Cardiac septum (tissue), 1 donor: Measurements from ENCODE around the gene CAP1. TPM values are rescaled to one million over a fixed set of nuclear protein-coding genes. Genes with fewer than 3 reads are reported as not detected.
A peak's percentile ranks its signal among the peaks of the same experiment; 100 is the strongest.
"Not testable (repeated sequence)": the region's sequence is repeated elsewhere in the genome, so short reads cannot be mapped to it uniquely, and the experiment has no call there.

Experiments
- DNase-seq: peaks from one replicate; pipeline ENCODE4 v3.0.0-alpha.2; 2020; ENCODE audit warnings: low spot score
- intact Hi-C: fragments of 100-400 bp; cut with DNase I; formaldehyde crosslinking; loops from one replicate; pipeline ENCODE4 v1.14.0; 2022
- long read RNA-seq: library from polyadenylated mRNA; unstranded; transcript quantifications from one replicate; pipeline ENCODE4 v2.0.0, GENCODE V29; 2021
- total RNA-seq: library from RNA; stranded (reverse); fragmentation: NEBNext Ultra II Directional; extraction: Animal tissue kit (Norgen Biotek cat#: 25700); gene quantifications from one replicate; pipeline ENCODE4 v1.2.1, GENCODE V29; 2021
- donor health status: DM: no; HTN: no; CAD: no.

The CAP1 gene, protein sequence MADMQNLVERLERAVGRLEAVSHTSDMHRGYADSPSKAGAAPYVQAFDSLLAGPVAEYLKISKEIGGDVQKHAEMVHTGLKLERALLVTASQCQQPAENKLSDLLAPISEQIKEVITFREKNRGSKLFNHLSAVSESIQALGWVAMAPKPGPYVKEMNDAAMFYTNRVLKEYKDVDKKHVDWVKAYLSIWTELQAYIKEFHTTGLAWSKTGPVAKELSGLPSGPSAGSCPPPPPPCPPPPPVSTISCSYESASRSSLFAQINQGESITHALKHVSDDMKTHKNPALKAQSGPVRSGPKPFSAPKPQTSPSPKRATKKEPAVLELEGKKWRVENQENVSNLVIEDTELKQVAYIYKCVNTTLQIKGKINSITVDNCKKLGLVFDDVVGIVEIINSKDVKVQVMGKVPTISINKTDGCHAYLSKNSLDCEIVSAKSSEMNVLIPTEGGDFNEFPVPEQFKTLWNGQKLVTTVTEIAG
- 82.8 TPM for total RNA-seq
- long read RNA-seq, transcript CAP1-203 (13 exons, 3,105 nt), result minor isoform, 16 of 86 reads
- long read RNA-seq, transcript CAP1-202 (13 exons, 1,496 nt), result minor isoform, 6 of 86 reads
- long read RNA-seq, transcript CAP1-206 (13 exons, 2,217 nt), result major isoform, 32 of 86 reads
- long read RNA-seq, partial matches to known transcripts, result 11 of 86 reads
- long read RNA-seq, other reads (novel, unspliced or antisense), result 13 of 86 reads

DNA sequence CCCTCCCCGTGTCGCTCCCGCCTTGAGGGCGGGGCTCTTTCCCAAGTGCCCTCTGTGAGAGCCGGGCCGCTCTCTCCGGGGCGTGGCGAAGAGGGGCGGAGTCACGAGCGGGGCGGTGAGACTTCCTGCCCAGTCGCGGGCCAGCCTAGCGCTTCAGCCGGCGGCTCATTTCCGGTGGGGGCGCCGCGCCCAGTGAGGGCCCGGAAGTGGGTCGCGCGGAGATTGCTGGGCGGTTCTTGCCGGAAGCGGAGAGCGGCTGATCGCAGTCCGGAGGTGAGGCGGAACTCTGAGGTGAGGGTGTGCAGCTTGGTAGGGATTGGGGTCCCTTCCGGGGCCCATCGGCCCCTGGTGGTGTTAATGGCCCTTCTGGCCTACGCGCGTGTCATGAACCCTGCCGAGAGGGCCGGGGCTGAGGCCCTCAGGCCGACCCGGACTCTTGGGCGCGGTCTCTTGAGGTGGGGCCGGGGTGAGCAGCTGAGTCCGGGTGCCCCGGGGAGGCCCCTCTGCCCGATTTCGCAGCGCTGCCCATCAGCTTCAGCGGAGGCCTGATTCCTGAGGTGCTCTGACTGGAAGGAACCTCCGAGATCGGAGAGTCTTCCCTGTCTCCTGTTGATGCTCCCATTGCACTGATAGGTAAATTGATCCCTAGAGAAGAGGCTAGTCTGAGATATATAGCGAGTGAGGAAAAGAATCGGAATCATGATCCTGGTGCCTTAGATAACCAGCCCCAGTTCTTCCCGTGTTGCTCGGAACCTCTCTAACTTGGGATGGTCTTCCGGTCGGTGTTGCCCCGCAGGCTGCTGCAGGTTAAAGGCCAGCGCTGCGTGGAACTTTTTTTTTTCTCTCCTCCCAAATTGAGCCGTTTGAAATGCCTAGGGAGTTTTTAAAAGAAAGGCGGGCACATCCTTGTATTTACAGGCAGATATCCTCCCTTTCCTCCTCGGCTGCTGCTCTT lies at the start of gene CAP1:
Gene CAP1, plus strand, starts transcription at position 219 of the 955 bp plus-strand sequence. CDS start 18,618 bp downstream, outside the sequence.
- intact Hi-C loops, result loop anchor here (2.0 kb wide), 1 partner anchor 18 kb away; no protein-coding TSS in a partner anchor
- peak; percentile 100 for DNase-seq

DNA sequence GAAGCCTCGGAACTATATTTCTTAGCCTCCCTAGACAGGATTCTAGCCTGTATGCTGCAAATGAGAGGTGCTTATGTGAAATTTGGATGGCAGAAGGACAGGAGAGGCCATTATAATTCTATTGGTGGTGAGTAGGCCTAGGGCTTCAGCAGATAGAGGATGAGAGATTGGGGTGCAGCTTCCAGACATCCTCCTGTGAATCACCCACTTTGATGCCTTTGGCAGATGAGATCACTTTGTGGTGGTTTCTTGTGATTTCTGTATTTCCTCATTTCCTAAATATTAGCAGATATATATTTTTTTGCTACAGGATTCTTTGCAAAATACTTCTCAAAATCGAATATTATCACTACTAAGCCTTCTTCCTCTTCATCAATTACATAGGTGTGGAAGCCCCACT lies 48.3 kb upstream of the CAP1 start:
- intact Hi-C loops, result no loop called here
- no peak for DNase-seq

DNA sequence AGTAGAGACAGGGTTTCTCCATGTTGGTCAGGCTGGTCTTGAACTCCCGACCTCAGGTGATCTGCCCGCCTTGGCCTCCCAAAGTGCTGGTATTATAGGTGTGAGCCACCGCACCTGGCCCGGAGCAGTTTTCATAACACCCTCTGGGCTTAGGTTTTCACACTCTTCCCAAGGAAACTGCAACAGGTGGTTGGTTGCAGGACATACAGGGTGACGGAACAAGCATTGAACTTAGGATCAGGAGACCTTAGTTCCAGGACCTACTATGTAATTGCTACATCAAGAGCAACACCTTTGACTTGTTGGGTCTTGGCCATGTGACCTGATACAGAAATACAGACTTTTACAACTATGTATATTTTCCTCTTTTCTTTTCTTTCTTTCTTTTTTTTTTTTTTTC lies 47.6 kb upstream of the CAP1 start:
- intact Hi-C loops, result no loop called here
- DNase-seq, result no peak

DNA sequence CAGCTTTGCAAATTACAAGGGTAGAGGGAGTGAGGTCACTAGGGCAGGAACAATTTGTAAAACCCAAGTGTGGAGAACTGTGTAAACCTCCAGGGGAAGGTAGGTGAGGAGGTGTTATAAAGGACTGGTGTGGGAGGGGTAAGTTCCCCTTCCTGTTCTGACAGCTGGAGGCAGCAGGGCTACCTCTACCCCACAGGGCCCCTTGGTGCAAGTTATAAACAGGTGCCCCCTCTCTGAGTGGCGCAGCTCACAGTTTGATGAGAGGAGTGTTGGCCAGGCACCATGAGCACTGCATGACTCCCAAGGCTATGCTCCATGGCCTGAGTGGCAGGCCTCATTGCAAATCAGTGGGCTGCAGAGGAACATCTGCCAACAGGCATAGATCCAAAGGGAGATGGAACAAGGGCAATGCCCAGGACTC lies 44.5 kb upstream of the CAP1 start:
- DNase-seq, result no peak
- intact Hi-C loops, result no loop called here

DNA sequence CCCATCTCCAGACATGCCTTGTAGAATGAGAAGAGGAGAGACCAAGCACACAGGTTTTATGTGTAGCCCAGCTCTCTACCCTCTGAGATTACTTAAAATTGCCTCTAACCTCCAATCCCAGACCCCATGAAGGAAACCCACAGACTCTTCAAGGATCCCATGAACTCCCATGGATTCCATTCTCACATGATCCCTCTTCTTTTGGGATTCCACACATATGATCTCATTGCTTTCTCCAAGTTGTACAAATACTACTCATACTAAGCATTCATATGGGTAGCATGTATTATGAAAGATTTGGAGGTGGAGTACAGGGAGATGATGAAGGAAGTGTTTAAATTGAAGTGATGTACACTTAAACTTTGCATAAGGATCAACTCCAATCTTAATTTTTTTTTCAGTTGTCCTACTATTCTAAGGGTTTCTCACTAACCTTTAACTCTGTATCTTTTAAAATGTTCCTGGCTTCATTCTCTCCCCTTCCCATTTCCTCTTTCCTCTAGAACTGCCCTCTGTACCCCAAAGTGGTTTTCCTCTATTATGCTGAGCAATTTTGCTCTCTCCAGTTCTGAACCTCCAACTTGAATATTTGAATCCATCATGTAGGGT lies 44.0 kb upstream of the CAP1 start:
- intact Hi-C loops, result no loop called here
- DNase-seq, result no peak

DNA sequence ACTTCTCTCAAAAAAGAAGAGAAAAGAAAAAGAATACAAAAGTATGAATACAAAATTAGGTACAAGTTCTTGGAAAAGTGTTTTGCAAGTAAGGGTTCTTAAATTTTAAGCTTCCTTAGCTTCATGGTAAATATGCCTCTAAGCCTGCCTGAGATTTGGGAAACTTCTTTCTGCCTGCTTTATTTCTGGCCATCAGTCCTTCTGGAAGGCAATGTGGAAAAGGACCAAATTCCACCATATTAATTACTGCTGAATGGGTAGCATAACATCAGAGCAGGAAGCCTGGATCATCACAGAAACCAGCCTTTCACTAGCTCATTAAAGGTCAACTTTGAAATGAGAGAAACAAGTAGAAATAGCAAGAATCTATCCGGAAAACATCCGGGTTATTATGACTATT lies 39.1 kb upstream of the CAP1 start:
- DNase-seq, result no peak
- intact Hi-C loops, result no loop called here

DNA sequence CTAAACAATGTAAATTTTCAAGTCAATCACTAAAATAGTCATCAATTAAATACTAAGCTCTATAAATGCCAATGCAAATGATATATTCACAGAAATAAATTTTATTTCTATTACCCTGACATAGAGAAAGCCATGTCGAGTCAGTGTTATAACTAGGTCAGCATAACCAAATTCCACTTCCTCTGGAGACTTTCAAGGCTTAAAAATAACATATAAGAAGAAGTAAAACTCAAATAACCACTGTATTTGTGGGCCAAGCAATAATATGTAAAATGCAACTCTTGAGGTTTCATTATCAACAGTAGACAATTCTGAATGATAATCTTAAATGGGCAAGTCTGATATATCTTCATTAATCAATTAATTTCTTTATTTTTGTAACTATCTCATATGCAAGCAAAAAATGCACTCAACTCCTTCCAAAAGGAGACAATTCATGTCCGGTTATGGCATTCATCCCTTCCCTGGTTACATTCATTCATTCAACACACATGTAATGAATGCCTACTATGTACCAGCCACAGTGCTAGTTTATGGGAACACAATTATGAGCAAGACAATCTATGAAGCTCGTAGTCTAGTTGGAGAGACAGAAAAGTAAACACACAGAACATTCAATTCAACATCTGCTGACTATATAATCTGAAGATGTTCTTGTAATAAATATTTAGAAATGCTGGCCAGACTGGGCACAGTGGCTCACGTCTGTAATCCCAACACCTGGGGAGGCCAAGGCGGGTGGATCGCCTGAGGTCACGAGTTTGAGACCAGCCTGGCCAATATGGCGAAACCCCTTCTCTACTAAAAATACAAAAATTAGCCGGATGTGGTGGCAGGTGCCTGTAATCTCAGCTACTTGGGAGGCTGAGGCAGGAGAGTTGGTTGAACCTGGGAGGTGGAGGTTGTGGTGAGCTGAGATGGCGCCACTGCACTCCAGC lies 37.1 kb upstream of the CAP1 start:
- DNase-seq, result no peak
- intact Hi-C loops, result no loop called here

DNA sequence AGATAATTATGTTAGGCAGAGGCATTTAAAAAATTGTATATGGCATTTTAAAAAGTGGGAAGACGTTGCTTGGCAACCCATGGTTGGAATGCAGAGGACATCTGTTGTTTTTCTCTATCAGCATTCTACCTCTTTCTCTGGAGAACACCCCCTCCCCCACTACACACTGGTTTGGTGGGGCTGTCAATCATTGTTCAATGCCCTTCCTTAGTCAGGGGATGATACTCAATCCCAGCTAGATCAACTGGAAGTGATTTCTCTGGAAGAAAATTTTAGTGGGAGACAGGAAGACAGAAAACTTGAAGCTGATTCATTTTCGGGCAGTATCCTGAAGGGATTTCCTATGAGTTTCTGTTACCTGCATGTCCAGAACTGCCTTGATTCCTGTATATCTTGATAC lies 35.7 kb upstream of the CAP1 start:
- intact Hi-C loops, result no loop called here
- no peak for DNase-seq

DNA sequence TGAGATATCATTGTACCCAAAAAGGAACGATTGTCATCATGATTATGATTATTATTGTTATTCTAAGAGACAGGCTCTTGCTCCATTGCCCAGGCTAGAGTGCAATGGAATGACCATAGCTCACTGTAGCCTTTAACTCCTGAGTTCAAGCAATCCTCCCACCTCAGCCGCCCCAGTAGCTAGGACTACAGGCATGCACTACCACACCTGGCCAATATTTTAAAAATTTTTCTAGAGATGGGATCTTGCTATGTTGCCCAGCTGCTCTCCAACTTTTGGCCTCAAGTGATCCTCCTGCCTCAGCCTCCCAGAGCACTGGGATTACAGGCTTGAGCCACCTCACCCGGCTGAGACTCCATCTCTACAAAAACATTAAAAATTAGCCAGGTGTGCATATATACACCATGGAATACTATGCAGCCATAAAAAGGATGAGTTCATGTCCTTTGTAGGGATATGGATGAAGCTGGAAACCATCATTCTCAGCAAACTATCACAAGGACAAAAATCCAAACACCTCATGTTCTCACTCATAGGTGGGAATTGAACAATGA lies 33.0 kb upstream of the CAP1 start:
- DNase-seq, intact Hi-C loops: not testable (repeated sequence)

DNA sequence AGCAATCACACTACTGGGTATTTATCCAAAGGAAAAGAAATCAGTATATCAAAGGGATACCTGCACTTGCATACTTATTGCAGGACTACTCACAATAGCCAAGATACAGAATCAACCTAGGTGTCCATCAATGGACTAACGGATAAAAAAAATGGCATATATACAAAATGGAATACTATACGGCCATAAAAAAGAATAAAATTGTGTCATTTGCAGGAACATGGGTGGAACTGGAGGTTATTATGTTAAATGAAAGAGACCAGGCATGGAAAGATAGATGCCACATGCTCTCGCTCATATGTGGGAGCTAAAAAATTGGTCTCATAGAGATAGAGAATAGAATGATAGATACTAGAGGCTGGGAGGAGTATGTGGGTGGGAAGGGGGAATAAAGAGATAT lies 29.3 kb upstream of the CAP1 start:
- no peak for DNase-seq
- intact Hi-C loops, result no loop called here

DNA sequence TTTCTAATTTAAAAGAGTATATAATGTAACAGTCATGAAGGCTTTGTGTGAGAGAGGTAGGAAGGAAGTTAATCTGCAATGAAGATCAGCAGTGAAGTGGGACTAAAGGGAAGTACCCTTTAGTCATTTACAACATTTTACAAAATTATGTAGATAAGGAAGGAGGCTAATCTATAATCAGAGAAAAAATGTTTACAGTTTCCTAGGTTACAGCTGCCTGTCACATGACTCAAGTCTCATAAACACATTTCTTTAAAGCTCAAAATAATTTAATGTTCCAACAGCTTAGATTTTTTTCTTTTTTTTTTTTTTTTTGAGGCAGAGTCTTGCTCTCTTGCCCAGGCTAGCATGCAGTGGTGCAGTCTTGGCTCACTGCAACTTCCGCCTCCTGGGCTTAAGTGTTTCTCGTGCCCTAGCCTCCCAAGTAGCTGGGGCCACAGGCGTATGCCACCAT lies 26.2 kb upstream of the CAP1 start:
- DNase-seq, result no peak
- intact Hi-C loops, result no loop called here

DNA sequence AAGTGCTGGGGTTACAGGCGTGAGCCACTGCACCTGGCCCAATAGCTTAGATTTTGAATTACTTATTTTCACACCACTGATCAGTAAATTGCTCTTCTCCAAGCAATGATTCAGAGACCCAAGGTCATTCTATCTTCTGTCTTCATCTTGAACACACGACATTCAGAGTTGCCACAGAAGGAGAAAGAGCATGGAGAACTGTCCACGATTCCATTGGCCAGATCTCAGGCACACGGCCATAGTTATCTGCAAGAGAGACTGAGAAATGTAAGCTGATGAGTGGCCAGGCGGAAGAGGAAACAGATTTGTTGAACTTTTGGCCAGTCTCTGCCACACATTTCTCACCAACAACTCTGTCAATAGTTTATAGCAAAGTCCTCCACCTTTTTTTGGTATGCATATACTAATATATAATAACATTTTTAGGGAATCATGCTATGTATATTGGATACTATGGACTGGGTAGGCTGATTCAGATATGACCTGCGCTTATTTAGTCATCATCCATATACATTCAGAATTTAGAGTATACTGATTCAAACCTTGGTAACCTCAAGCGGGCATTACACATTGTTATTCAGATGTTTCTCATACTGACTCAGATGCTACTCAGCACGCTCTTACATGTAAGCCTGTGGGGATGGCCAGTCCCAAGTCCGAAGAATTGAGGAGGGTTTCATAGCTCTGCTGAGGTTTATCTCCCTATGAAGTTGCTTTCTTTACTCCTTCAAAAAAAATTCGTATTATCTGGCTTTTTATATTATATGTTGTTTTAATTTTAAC lies 25.5 kb upstream of the CAP1 start:
- intact Hi-C loops, result no loop called here
- no peak for DNase-seq

DNA sequence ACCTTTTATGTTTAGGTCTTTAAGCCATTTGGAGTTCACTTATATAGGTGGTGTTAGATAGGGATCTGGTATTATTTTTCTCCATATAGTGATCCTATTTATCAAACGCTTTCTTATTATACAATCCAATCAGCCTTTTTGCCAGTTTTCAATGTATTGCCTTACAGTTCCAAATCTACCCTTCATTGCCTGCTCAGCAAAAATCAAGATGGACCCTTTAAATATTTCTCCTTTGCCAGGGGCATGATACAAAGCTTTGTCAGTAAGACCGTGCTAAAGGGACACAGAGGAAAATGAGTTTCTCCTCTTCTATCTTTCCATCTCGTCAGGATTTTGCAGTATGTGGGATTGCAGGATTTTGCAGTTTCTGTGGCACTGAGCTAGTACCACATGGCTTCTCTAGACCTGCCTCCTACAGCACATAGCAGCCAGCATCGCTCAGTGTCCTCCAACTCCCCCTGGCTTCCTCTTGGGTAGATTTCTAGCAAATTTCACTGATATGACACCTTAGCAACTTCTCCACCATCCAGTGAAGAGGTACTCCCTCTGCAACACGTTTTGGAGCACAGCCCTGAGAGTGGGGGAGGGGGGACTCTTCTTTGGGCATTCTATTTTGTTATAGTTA lies 22.5 kb upstream of the CAP1 start:
- no peak for DNase-seq
- intact Hi-C loops, result no loop called here

DNA sequence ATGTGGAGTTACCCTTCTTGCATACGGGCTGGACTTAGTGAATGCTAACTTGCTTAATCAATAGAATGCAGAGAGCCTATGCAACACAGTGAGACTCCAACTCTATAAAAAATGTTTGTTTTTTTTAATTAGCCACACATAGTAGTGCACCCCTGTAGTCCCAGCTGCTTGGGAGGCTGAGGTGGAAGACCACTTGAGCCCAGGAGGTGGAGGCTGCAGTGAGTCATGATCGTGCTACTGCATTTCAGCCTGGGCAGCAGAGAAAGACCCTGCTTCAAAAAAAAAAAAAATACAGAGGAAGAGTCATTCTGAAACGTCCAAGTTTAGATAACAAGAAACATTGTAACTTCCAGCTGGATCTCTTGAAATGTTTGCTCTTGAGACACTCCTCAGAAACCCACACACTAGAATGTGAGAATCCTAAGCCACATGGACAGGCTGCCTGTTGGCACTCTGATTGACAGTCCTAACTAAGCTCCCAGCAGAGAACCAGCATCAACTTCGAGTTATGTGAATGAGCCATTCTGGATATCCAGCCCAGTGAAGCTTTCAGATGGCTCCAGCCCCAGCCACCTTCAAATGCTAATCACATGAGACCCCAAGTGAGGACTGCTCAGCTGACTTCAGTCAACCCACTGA lies 20.0 kb upstream of the CAP1 start:
- intact Hi-C loops, result no loop called here
- no peak for DNase-seq

DNA sequence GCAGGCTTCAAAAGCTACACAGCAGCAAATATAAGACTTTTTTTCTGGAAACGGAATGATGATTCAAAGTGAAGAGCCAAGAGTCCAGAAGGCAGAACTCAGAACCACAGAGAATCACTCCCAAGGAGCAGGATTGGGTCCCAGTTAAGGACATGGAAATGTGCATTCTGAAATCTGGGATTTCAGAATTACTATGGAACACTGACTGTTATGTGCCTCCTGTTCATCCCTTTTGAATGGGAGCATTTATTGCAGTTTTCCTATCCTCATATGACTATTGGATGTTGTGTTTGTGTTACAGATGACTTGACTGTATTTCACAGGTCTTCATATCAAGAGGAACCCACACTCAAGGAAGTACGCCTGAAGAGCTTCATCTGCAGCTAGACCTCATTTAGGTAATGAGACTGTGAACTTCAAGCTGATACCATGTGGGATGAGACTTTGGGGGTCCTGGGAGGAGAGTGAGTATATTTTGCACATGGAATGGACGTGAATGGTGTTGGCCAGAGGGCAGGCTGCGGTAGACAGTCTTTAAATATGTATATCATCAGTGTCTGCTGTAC lies 17.1 kb upstream of the CAP1 start:
- intact Hi-C loops, result no loop called here
- DNase-seq, result no peak

DNA sequence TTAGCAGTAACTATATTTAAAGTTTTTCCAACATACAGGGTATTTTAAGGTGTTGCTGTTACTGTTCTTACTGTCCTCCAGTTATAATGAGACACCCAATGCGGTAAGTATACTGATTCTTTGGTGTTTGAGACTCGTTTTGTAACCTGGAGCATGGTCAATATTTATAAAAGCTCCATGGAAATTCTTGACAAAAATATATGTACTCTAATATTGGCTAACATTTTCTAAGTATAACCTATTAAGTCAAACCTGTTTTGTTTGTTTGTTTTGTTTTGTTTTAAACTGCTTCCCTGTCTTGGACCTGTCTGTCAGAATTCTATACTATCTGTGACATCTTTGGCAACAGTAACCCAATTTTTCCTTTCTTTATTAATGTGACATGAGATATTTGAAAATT lies 15.9 kb upstream of the CAP1 start:
- intact Hi-C loops, result no loop called here
- no peak for DNase-seq
